Smooth muscle cell (in vitro differentiated cells): ENCODE measurements around the gene KRTAP5-6. TPM values are rescaled to one million over a fixed set of nuclear protein-coding genes. Genes with fewer than 3 reads are reported as not detected.

ENCODE experiments used
- DNase-seq: peaks from one replicate; lab custom pipeline; 2025; ENCODE audit not compliant: unreplicated experiment; lab: John Stamatoyannopoulos, UW
- H2AFZ ChIP-seq: fragments of 200-600 bp; sonication (generic); 2 replicates; pipeline ENCODE4 v1.6.0; 2016; ENCODE audit warnings: antibody characterized with exemption, low read depth, mild to moderate bottlenecking
- H3F3A ChIP-seq: fragments of 200-600 bp; sonication (generic); 2 replicates; pipeline ENCODE4 v1.6.0; 2017; ENCODE audit warnings: antibody characterized with exemption, low read depth
- H3K27ac ChIP-seq: fragments of 200-600 bp; sonication (generic); 2 replicates; pipeline ENCODE4 v1.5.1; 2016; ENCODE audit warnings: low read depth, mild to moderate bottlenecking
- H3K27me3 ChIP-seq: fragments of 200-600 bp; sonication (generic); 2 replicates; pipeline ENCODE4 v1.6.1; 2016; ENCODE audit warnings: low read depth, mild to moderate bottlenecking
- H3K36me3 ChIP-seq: fragments of 200-600 bp; sonication (generic); 2 replicates; pipeline ENCODE4 v1.5.1; 2016; ENCODE audit warnings: low read depth
- H3K4me1 ChIP-seq: fragments of 200-600 bp; sonication (generic); 2 replicates; pipeline ENCODE4 v1.5.1; 2016; ENCODE audit warnings: low read depth
- H3K4me2 ChIP-seq: fragments of 200-600 bp; sonication (generic); 2 replicates; pipeline ENCODE4 v1.6.0; 2016; ENCODE audit warnings: mild to moderate bottlenecking
- H3K4me3 ChIP-seq: fragments of 200-600 bp; sonication (generic); 2 replicates; pipeline ENCODE4 v1.5.1; 2016; ENCODE audit warnings: mild to moderate bottlenecking
- H3K79me2 ChIP-seq: fragments of 200-600 bp; sonication (generic); 2 replicates; pipeline ENCODE4 v1.6.0; 2016; ENCODE audit warnings: low read depth, mild to moderate bottlenecking
- H3K9ac ChIP-seq: fragments of 200-600 bp; sonication (generic); 2 replicates; pipeline ENCODE4 v1.6.0; 2016; ENCODE audit warnings: low read depth
- H3K9me3 ChIP-seq: fragments of 200-600 bp; sonication (generic); replicated peaks from 2 replicates; pipeline ENCODE4 v1.5.1; 2016; ENCODE audit warnings: low read depth
- H4K20me1 ChIP-seq: fragments of 200-600 bp; sonication (generic); 2 replicates; pipeline ENCODE4 v1.6.0; 2016; ENCODE audit warnings: low read depth
- WGBS: methylation state at CpG from one replicate; pipeline ENCODE4 v1.1.7; 2016; ENCODE audit warnings: low lambda C conversion rate; 5-methylcytosine and 5-hydroxymethylcytosine counted together
- polyA plus RNA-seq: library from polyadenylated mRNA; unstranded; fragments of >200 nt; fragmentation: Nextera tagmentation; extraction: Ambion mirVana; gene quantifications from 2 replicates; pipeline ENCODE4 v1.2.1, GENCODE V29; 2016
- total RNA-seq: library from RNA; depleted of rRNA; stranded (reverse); fragments of >200 nt; gene quantifications from 2 replicates; pipeline ENCODE4 v1.2.3, GENCODE V29; 2014
- TF ChIP-seq, protein P1 (sequence below): fragments of 200-600 bp; sonication (generic); IDR thresholded peaks from 2 replicates; pipeline ENCODE4 v1.5.1; 2017; ENCODE audit warnings: borderline replicate concordance, mild to moderate bottlenecking, antibody characterized with exemption; ENCODE audit not compliant: insufficient read depth, poor library complexity, severe bottlenecking

The KRTAP5-6 gene
- total and polyA plus RNA-seq, 2 experiments from 2014 or later = not detected

DNA sequence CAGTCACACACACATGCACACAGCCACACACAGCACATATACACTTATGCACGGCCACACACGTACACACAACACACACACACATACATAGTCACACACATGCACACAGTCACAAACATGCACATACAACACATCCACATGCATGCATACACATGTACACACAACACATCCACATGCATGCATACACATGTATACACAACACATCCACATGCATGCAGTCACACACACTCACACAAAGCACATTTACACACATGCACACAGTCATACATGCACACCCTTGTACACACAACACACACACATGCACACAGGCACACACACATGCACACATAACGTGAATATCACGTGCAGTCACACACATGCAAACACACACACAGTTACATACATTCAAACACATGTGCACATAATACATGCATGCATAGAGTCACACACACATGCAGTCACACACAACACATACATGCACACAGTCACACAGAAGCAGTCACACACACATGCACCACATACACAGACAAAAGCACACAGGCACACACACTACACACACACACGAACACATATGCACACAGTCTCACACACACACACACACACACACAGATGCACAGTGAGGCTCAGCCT is 34.6 kb downstream of the KRTAP5-6 start:
- Histone ChIP-seq H4K20me1 (no peaks in the 10 kb centered on the region), H3K4me1 (no peaks in the 10 kb centered on the region), H3K9me3 (no peaks in the 10 kb centered on the region), H3K27ac (no peak overlapping the region), H3F3A (no peaks in the 10 kb centered on the region), H3K4me3 (no peak overlapping the region), H3K4me2 (no peak overlapping the region), H2AFZ (no peak overlapping the region), H3K27me3 (no peaks in the 10 kb centered on the region), H3K9ac (no peak overlapping the region), H3K36me3 (no peaks in the 10 kb centered on the region), H3K79me2 (no peaks in the 10 kb centered on the region)
- no peak for DNase-seq
- TF ChIP-seq, protein P1, sequence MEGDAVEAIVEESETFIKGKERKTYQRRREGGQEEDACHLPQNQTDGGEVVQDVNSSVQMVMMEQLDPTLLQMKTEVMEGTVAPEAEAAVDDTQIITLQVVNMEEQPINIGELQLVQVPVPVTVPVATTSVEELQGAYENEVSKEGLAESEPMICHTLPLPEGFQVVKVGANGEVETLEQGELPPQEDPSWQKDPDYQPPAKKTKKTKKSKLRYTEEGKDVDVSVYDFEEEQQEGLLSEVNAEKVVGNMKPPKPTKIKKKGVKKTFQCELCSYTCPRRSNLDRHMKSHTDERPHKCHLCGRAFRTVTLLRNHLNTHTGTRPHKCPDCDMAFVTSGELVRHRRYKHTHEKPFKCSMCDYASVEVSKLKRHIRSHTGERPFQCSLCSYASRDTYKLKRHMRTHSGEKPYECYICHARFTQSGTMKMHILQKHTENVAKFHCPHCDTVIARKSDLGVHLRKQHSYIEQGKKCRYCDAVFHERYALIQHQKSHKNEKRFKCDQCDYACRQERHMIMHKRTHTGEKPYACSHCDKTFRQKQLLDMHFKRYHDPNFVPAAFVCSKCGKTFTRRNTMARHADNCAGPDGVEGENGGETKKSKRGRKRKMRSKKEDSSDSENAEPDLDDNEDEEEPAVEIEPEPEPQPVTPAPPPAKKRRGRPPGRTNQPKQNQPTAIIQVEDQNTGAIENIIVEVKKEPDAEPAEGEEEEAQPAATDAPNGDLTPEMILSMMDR = no peak
- 86% methylated on average over 5 of the region's 5 CpGs for WGBS

DNA sequence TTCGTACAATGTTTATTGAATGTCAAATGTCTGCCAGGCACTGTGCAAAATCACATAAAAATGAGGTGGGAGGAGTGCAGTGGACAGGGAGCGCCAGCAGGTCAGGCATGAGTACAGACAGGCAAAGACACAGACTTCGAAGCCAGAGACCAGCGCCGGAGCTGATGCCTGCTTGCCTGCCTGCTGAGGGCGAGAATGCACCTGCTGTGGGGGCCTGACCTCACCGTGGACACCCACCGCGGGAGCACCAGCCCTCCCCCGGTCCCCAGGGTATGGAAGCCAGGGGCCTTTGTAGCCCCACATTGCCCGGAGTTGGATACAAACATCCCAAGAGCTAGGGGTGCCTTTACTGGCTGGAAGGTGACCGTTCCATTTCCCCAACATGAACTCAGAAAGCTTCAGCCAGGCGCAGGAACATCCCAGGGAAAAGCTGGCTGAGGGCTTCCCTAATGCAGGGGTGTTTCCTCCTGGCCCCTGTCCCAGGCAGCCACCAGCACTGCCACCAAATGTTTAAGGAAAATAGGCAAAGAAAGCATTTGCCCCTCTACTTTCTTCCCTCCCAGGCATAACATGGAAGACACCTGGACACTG is 35.5 kb downstream of the KRTAP5-6 start:
- no peak overlapping the region for H3K4me3 ChIP-seq
- TF ChIP-seq, protein P1 = no peak
- H3K27me3 ChIP-seq = no peaks in the 10 kb centered on the region
- H3K9me3 ChIP-seq = no peaks in the 10 kb centered on the region
- H3K9ac ChIP-seq = no peak overlapping the region
- no peaks in the 10 kb centered on the region for H3F3A ChIP-seq
- H3K4me1 ChIP-seq = no peaks in the 10 kb centered on the region
- 79% methylated on average over 13 of the region's 13 CpGs for WGBS
- H3K79me2 ChIP-seq = no peaks in the 10 kb centered on the region
- H4K20me1 ChIP-seq = no peaks in the 10 kb centered on the region
- H3K36me3 ChIP-seq = no peaks in the 10 kb centered on the region
- H2AFZ ChIP-seq = no peak overlapping the region
- no peak overlapping the region for H3K27ac ChIP-seq
- no peak overlapping the region for H3K4me2 ChIP-seq
- no peak for DNase-seq

DNA sequence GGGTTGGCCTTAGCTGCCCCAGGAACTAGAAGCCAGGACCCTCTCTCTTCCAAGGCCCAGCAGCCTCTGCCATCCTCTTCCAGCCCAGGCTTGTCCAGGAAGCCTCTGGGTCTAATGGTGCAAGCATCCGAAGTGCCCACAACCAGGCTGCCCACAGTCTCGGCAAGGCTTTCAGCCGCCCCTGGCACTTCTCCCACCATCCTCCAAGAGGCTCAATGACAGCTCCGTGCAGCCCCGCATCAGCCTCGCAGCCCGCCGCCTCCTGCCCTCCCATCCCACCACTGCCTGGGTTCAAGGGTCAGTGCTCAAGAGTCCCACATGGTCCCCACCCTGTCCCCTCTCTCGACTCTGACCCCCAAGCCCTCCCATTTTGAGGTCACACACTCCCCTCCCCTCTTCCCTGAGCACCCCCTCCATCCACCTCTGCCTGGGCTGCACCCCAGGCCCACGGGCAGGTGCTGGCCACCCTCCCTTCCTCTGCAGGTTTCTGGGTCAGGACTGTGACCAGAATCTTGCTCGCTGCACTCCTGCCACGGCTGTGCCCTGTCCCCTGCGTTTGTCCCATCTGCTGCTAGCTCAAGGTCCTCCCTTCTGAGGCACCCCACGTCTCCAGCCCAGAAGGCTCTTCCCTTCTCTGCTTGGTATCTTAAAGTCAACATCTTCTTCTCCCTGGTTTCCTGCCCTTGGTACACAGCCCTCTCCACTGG is 36.2 kb downstream of the KRTAP5-6 start:
- Histone ChIP-seq H3K9ac (no peak overlapping the region), H3K4me2 (no peak overlapping the region), H3K4me1 (no peaks in the 10 kb centered on the region), H3K27me3 (no peaks in the 10 kb centered on the region), H3K4me3 (no peak overlapping the region), H4K20me1 (no peaks in the 10 kb centered on the region), H3F3A (no peaks in the 10 kb centered on the region), H3K79me2 (no peaks in the 10 kb centered on the region), H3K27ac (no peak overlapping the region), H3K36me3 (no peaks in the 10 kb centered on the region), H2AFZ (no peak overlapping the region), H3K9me3 (no peaks in the 10 kb centered on the region)
- 84% methylated on average over 10 of the region's 14 CpGs for WGBS
- TF ChIP-seq, protein P1 = no peak
- DNase-seq = no peak
